Thoracic aorta (tissue), 2 donors: ENCODE measurements around the gene SPRN. TPM values are rescaled to one million over a fixed set of nuclear protein-coding genes. Genes with fewer than 3 reads are reported as not detected.

ENCODE experiments used
- ATAC-seq: fragments of 150-250 bp; one replicate; pipeline ENCODE4 v1.8.0; 2017; ENCODE audit warnings: low read depth; ENCODE audit not compliant: insufficient number of reproducible peaks, low FRiP score
- DNase-seq: peaks from one replicate; pipeline ENCODE4 v3.0.0-alpha.2; 2020; ENCODE audit warnings: low spot score
- H3K27ac ChIP-seq, 2 donors: fragments of 200-600 bp; sonication (generic); 1 replicate in 1 of 2; 2 replicates in 1 of 2; pipeline ENCODE4 v1.5.1; 2016; ENCODE audit warnings: mild to moderate bottlenecking in 2 of 2, moderate library complexity in 2 of 2
- H3K27me3 ChIP-seq: fragments of 200-600 bp; sonication (generic); replicated peaks from 2 replicates; pipeline ENCODE4 v1.6.0; 2016; ENCODE audit warnings: mild to moderate bottlenecking; ENCODE audit not compliant: insufficient read depth
- H3K36me3 ChIP-seq: fragments of 200-600 bp; sonication (generic); one replicate; pipeline ENCODE4 v1.5.1; 2016
- H3K4me1 ChIP-seq, 2 donors: fragments of 200-600 bp; sonication (generic); 1 replicate in 1 of 2; 2 replicates in 1 of 2; pipeline versions ENCODE4 v1.5.1 to v1.6.0; 2016; ENCODE audit warnings: low read depth in 2 of 2, mild to moderate bottlenecking in 1 of 2; ENCODE audit not compliant: control insufficient read depth in 1 of 2
- H3K4me3 ChIP-seq: fragments of 200-600 bp; sonication (generic); 2 replicates; pipeline ENCODE4 v1.5.1; 2016; ENCODE audit warnings: mild to moderate bottlenecking
- H3K9me3 ChIP-seq: fragments of 200-600 bp; sonication (generic); 2 replicates; pipeline ENCODE4 v1.5.1; 2016
- total RNA-seq, 2 donors: library from RNA; depleted of rRNA; stranded (reverse); fragments of >200 nt; gene quantifications; one replicate each; pipeline versions ENCODE4 v1.1.0 to v1.2.3, GENCODE V29; 2016
- TF ChIP-seq, protein P1 (sequence below): fragments of 200-600 bp; sonication (generic); IDR thresholded peaks from one replicate; pipeline ENCODE4 v1.5.1; 2019; ENCODE audit warnings: antibody characterized with exemption

The SPRN gene
- total RNA-seq, 2 donors from 2014 or later, result not detected

DNA sequence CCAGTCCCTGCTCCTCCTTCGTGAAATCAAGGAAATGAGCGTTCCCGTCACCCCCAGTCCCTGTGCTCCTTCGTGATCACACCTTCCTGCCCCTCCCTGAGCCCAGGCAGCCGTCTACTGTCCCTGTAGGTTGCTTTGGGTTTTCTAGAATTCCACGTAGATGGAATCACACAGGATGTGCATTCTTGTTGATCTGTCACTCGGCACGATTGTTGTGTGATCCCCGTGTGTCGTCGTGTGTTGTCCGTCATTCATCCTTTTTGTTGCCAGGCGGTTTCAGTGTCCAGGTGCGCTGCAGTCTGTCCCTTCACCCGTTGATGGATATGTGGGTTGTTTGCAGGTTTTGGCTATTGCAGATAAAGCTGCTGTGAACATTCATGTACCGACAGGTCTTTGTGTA is 21.1 kb downstream of the SPRN start:
- no peaks in the 10 kb centered on the region for H3K9me3 ChIP-seq
- no peaks in the 10 kb centered on the region for H3K27me3 ChIP-seq
- no peak overlapping the region for H3K4me3 ChIP-seq
- ATAC-seq, result no peak
- DNase-seq, result no peak
- TF ChIP-seq, protein P1, sequence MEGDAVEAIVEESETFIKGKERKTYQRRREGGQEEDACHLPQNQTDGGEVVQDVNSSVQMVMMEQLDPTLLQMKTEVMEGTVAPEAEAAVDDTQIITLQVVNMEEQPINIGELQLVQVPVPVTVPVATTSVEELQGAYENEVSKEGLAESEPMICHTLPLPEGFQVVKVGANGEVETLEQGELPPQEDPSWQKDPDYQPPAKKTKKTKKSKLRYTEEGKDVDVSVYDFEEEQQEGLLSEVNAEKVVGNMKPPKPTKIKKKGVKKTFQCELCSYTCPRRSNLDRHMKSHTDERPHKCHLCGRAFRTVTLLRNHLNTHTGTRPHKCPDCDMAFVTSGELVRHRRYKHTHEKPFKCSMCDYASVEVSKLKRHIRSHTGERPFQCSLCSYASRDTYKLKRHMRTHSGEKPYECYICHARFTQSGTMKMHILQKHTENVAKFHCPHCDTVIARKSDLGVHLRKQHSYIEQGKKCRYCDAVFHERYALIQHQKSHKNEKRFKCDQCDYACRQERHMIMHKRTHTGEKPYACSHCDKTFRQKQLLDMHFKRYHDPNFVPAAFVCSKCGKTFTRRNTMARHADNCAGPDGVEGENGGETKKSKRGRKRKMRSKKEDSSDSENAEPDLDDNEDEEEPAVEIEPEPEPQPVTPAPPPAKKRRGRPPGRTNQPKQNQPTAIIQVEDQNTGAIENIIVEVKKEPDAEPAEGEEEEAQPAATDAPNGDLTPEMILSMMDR, result no peak
- no peak overlapping the region for H3K27ac ChIP-seq
- no peaks in the 10 kb centered on the region for H3K4me1 ChIP-seq
- H3K36me3 ChIP-seq, result peaks cover 34% of the 10 kb centered on the region

DNA sequence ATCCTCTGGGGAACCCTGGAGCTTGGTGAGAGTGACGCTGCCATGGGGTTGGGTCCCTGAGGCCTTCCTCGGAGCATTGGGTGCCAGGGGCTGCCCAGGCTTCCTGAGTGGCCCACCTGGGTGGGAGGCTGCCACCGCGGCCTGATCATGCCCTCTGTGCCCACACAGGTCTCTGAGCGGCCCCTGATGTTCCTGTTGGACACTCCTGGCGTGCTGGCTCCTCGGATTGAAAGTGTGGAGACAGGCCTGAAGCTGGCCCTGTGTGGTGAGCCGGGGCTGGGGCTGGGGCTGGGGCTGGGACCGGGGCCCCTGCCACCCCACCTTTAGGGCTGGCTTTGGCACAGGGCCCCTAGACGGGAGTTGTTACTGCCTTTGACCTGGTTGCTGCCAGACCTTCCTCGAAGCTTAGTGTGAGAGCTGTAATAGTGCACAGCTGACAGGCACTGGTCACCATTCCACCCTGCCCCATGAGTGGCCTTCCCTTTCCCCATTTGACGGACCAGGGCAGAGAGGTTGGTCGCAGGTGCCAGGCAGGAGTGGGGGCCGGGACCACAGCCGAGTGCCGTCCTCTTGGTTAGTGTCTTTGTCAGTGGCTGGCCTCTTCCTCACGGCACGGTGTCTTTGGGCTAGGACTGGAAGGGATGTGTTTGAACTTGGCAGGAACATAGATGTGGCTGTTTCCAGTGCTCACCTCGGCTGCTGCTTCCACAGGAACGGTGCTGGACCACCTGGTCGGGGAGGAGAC is 22.3 kb downstream of the SPRN start:
- ATAC-seq (no peak), DNase-seq (no peak)
- TF ChIP-seq, protein P1, result no peak
- Histone ChIP-seq H3K27me3 (no peaks in the 10 kb centered on the region), H3K9me3 (no peaks in the 10 kb centered on the region), H3K36me3 (peaks cover 35% of the 10 kb centered on the region), H3K27ac (no peak overlapping the region), H3K4me1 (no peaks in the 10 kb centered on the region), H3K4me3 (no peak overlapping the region)

DNA sequence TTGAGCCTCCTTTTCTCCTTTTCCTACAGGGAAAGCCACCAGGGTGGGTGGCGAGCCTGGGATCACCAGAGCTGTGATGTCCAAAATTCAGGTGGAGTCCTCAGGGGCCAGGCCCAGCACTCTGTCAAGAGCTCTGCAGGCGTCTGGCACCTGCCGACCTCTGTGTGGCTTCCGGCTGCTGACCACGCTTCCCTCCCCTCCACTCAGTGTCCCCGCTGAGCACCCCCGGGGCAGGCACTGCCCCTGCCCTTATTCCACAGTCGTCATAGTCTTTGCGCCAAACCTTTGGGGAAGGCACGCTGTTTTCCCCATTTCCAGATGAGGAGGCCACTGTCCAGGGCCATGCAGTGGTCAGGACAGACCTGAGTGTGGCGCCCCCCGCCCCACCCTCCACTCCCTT is 22.9 kb downstream of the SPRN start:
- Histone ChIP-seq H3K27me3 (no peaks in the 10 kb centered on the region), H3K4me3 (no peak overlapping the region), H3K36me3 (peaks cover 38% of the 10 kb centered on the region), H3K27ac (no peak overlapping the region), H3K9me3 (no peaks in the 10 kb centered on the region), H3K4me1 (no peaks in the 10 kb centered on the region)
- no peak for ATAC-seq
- TF ChIP-seq, protein P1, result no peak
- no peak for DNase-seq

DNA sequence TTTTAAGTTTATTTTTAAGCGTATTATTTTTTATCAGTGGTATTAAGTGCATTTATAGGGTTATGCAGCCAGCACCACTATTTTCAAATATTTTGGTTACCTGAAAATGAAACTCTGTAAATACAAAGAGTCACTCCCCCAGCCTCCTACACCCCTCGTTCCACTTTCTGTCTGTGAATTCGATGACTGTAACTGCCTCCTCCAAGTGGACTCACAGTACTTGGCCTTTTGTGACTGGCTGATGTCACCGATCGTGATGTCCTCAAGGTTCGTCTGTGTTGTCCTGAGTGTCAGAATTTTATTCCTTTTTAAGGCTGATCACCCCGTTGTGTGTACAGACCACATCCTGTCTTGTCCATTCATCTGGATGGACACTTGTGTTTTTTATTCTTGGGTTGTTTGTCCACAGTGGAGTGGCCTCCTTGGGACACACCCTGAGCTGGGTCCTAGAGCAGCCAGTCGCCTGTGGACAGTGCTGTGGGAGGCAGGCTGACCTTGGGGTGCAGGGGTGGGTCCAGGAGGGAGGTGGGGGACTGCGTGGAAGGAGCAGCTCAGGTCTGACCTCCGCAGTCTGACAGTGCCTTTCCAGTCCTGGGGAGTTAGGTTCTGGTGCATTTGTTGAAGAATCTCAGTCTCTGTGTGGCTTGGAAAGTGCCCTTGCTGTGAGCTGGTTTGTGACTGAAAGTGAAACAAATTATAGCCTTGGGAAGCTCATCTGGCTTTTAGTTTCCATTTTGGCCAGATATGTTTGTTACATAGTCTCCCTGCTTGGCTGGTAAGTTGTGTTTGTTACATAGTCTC is 23.6 kb downstream of the SPRN start:
- no peak for ATAC-seq
- Histone ChIP-seq H3K27me3 (no peaks in the 10 kb centered on the region), H3K4me3 (no peak overlapping the region), H3K9me3 (no peaks in the 10 kb centered on the region), H3K4me1 (no peaks in the 10 kb centered on the region), H3K27ac (no peak overlapping the region), H3K36me3 (peaks cover 38% of the 10 kb centered on the region)
- DNase-seq, result no peak
- TF ChIP-seq, protein P1, result no peak

DNA sequence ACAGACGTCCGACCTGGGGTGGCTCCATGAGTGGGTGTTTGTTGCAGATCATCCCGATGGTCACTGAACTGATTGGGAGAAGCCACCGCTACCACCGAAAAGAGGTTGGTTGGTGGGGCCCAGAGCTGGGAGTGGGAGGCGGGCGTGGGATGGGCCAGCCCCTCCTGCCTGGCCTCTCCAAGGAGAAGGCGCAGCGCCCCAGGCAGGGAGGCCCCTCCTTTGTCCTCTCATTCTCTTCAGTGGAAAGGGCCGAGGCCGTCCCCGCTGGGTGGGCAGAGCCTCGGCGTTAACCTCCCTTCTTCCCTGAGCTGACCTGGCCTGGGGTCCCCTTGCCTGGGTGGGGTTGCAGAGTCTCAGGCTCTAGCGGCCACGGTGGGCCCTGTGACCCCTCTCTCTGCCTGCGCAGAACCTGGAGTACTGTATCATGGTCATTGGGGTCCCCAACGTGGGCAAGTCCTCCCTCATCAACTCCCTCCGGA is 25.3 kb downstream of the SPRN start:
- TF ChIP-seq, protein P1, result no peak
- Histone ChIP-seq H3K36me3 (peaks cover 34% of the 10 kb centered on the region), H3K27me3 (no peaks in the 10 kb centered on the region), H3K27ac (no peak overlapping the region), H3K4me1 (peaks cover 6 to 11% of the 10 kb centered on the region in 2 donors), H3K4me3 (no peak overlapping the region), H3K9me3 (no peaks in the 10 kb centered on the region)
- DNase-seq (no peak), ATAC-seq (no peak)
